Lung (tissue), 12 donors: ENCODE measurements around the gene ASPRV1. TPM values are rescaled to one million over a fixed set of nuclear protein-coding genes. Genes with fewer than 3 reads are reported as not detected.

Source experiments
- ATAC-seq: fragments of 200-7000 bp; cut with Tn5 transposase; one replicate; pipeline ENCODE4 v1.9.1; 2020; ENCODE audit warnings: moderate number of reproducible peaks; ENCODE audit not compliant: insufficient read depth, low FRiP score
- DNase-seq, 3 donors: peaks; one replicate each; pipeline ENCODE4 v3.0.0-alpha.2; 2013 to 2017
- H3K27ac ChIP-seq, 2 donors: one replicate each; pipeline ENCODE4 v1.5.1; 2013; ENCODE audit warnings: mild to moderate bottlenecking in 2 of 2, moderate library complexity in 2 of 2, control low read depth in 1 of 2, inconsistent platforms in 1 of 2, low read depth in 1 of 2, low read length in 1 of 2
- H3K27me3 ChIP-seq, 3 donors: one replicate each; pipeline ENCODE4 v1.5.1; 2013; ENCODE audit warnings: low read length in 2 of 3; ENCODE audit not compliant: control insufficient read depth in 3 of 3, insufficient read depth in 3 of 3
- H3K36me3 ChIP-seq, 4 donors: one replicate each; pipeline ENCODE4 v1.5.1; 2013; ENCODE audit warnings: low read length in 4 of 4, mild to moderate bottlenecking in 1 of 4, moderate library complexity in 1 of 4; ENCODE audit not compliant: control insufficient read depth in 4 of 4, insufficient read depth in 4 of 4
- H3K4me1 ChIP-seq, 5 donors: one replicate each; pipeline ENCODE4 v1.5.1; 2013; ENCODE audit warnings: low read length in 5 of 5, mild to moderate bottlenecking in 2 of 5, moderate library complexity in 1 of 5; ENCODE audit not compliant: control insufficient read depth in 5 of 5, insufficient read depth in 5 of 5
- H3K4me3 ChIP-seq: one replicate; pipeline ENCODE4 v1.5.1; 2013; ENCODE audit warnings: mild to moderate bottlenecking, control low read depth, moderate library complexity
- H3K9ac ChIP-seq, 2 donors: one replicate each; pipeline ENCODE4 v1.5.1; 2013; ENCODE audit warnings: low read length in 2 of 2, control low read depth in 1 of 2; ENCODE audit not compliant: insufficient read depth in 1 of 2
- H3K9me3 ChIP-seq, 4 donors: one replicate each; pipeline ENCODE4 v1.5.1; 2013; ENCODE audit warnings: low read length in 3 of 4, mild to moderate bottlenecking in 1 of 4, moderate library complexity in 1 of 4; ENCODE audit not compliant: control insufficient read depth in 4 of 4, insufficient read depth in 3 of 4
- CTCF ChIP-seq: IDR thresholded peaks from 2 replicates; pipeline ENCODE4 v1.5.1; 2012; ENCODE audit warnings: mild to moderate bottlenecking; ENCODE audit errors: control extremely low read depth, extremely low read depth
- WGBS, 2 donors: extraction: QIAGEN DNeasy Blood & Tissue Kit; methylation state at CpG; one replicate each; pipeline ENCODE4 v1.1.7; 2013; 5-methylcytosine and 5-hydroxymethylcytosine counted together
- polyA plus RNA-seq, 2 donors: library from polyadenylated mRNA; stranded (reverse); fragments of 200-250 nt; gene quantifications; one replicate each; pipeline ENCODE4 v1.2.1, GENCODE V29; 2013
- total RNA-seq, 2 donors: library from RNA; depleted of rRNA in 1 of 2; stranded (reverse); fragments of >200 nt in 1 of 2; gene quantifications; one replicate each; pipeline ENCODE4 v1.2.1, GENCODE V29; 2014 to 2021
- donor health status: control.
- donor health status: control.
- donor health status: Bipolar disorder and iron deficiency.
- donor health status: healthy.
- donor health status: DM: yes; HTN: yes; CAD: no.

Gene ASPRV1
- total and polyA plus RNA-seq, 4 donors = 0.94 to 2.9 (median 1.2) TPM

GRCh38 chr2:69933254-69933828 lies 28.1 kb downstream of the ASPRV1 start:
- Histone ChIP-seq H3K4me3 (no peak overlapping the region), H3K9me3 (no peaks in the 10 kb centered on the region), H3K27ac (no peak overlapping the region), H3K9ac (no peak overlapping the region), H3K27me3 (no peaks in the 10 kb centered on the region), H3K4me1 (peaks cover 0 to 10% (median 0%) of the 10 kb centered on the region in 5 donors), H3K36me3 (peaks cover 11 to 24% (median 15%) of the 10 kb centered on the region in 4 donors)
- ATAC-seq = peak; percentile 35
- TF ChIP-seq CTCF = no peak
- no peak for DNase-seq

DNA sequence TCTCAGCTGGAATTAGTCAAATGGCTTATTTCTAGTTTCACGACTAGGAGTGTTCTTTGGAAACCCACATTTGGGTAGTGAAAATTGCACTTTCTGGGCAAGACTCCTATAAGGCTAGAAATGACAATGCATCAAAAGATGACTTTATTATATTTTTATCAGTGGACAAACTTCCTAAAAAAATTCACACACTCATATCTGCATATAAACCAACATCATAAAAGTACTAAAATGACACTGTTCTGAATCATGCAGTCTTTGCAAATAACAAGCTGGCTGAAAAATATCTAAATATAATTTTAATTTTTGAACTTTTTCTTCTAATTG lies 28.9 kb downstream of the ASPRV1 start:
- Histone ChIP-seq H3K9ac (no peak overlapping the region), H3K36me3 (peaks cover 7 to 19% (median 10%) of the 10 kb centered on the region in 4 donors)

DNA sequence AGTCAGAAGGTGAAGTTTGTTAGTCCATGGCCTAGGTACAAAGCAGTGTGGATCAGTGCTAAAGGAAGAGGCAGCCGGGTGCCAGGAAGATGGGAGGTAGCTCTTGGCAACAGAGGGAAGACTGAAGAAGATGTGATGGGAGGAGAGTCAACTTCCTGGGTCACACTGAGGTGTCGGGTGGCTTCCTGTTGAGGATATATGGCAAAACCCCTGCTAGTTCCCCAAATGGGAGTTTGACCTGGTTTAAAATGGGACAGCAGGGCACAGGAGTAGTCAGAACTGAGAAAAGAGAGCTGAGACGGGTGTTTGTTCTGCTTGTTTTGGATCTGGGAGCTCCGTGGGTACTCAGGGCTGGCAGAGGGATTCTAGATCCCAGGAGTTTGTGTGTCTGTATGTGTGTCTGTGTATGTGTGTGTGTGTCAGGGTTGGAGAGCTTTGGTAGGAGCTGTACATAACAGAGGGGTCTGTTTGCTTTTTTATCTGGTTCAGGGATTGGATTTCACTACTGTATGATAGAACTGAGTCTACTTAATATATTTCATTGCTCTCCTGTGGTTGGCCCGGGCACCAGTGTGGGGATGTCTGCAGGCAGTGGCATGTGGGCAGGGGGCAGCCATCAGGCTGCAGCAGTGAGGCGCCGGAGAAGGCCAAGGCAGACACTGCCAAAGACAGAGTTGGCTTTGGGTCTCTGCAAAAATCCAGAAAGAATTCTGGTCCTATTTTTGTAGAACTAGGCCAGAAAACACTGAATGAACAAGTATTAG lies 29.4 kb downstream of the ASPRV1 start:
- Histone ChIP-seq H3K9me3 (no peaks in the 10 kb centered on the region), H3K9ac (no peak overlapping the region), H3K27ac (peak overlapping the region in 1 of 2 donors; percentile 20), H3K27me3 (no peaks in the 10 kb centered on the region), H3K4me3 (no peak overlapping the region), H3K4me1 (peaks cover 0 to 10% (median 0%) of the 10 kb centered on the region in 5 donors), H3K36me3 (peaks cover 5 to 15% (median 9%) of the 10 kb centered on the region in 4 donors)
- 70 to 75% methylated on average over 7 of the region's 7 CpGs for WGBS, 2 donors
- no peak for TF ChIP-seq CTCF
- no peak for ATAC-seq
- no peak for DNase-seq

More for the DNA sequence above, 28.9 kb downstream of the ASPRV1 start:
- no peaks in the 10 kb centered on the region for H3K9me3 ChIP-seq
- H3K4me1 ChIP-seq = peaks cover 0 to 10% (median 0%) of the 10 kb centered on the region in 5 donors
- no peak overlapping the region for H3K4me3 ChIP-seq
- DNase-seq (no peak), ATAC-seq (no peak)
- no peak for TF ChIP-seq CTCF
- 61 to 82% methylated on average over 1 of the region's 1 CpG for WGBS, 2 donors
- no peaks in the 10 kb centered on the region for H3K27me3 ChIP-seq
- no peak overlapping the region for H3K27ac ChIP-seq
